ENCODE data around the gene HEBP1.

Gene HEBP1

GRCh38 chr12:12946686-12947355, 53.2 kb downstream of the HEBP1 start:
- no peak for DNase-seq

- no peak for DNase-seq
Observed at GRCh38 chr12:12945591-12945990, 54.5 kb downstream of the HEBP1 start.

- no peak for DNase-seq
Observed at GRCh38 chr12:12943586-12944260, 56.3 kb downstream of the HEBP1 start.

- no peak for DNase-seq
Observed at GRCh38 chr12:12941450-12942350, 58.4 kb downstream of the HEBP1 start.

GRCh38 chr12:12939888-12940287, 60.2 kb downstream of the HEBP1 start:
- DNase-seq, result no peak

- no peak for DNase-seq
Observed at GRCh38 chr12:12938541-12938940, 61.5 kb downstream of the HEBP1 start.

GRCh38 chr12:12936983-12937491, 63.0 kb downstream of the HEBP1 start:
- DNase-seq, result no peak

- DNase-seq, result no peak
Observed at GRCh38 chr12:12934556-12934955, 65.5 kb downstream of the HEBP1 start.

- no peak for DNase-seq
Observed at GRCh38 chr12:12933742-12934141, 66.3 kb downstream of the HEBP1 start.

- no peak for DNase-seq
Observed at GRCh38 chr12:12930633-12931219, 69.3 kb downstream of the HEBP1 start.

GRCh38 chr12:12929696-12930095, 70.4 kb downstream of the HEBP1 start:
- no peak for DNase-seq

- no peak for DNase-seq
Observed at GRCh38 chr12:12927211-12928079, 72.6 kb downstream of the HEBP1 start.

- DNase-seq, result no peak
Observed at GRCh38 chr12:12926571-12927071, 73.4 kb downstream of the HEBP1 start.

- no peak for DNase-seq
Observed at GRCh38 chr12:12925388-12925787, 74.7 kb downstream of the HEBP1 start.
